ENCODE results near the gene AP4B1.
"Not testable (repeated sequence)": the region's sequence is repeated elsewhere in the genome, so short reads cannot be mapped to it uniquely, and the experiment has no call there.

Gene AP4B1

GRCh38 chr1:113855630-113856400 lies 48.8 kb downstream of the AP4B1 start:
- no peak for DNase-seq

GRCh38 chr1:113854234-113854633 lies 50.4 kb downstream of the AP4B1 start:
- no peak for DNase-seq

- DNase-seq = not testable (repeated sequence)
These were observed 51.9 kb downstream of the AP4B1 start for GRCh38 chr1:113852694-113853093.

- no peak for DNase-seq
These were observed 54.3 kb downstream of the AP4B1 start for GRCh38 chr1:113850127-113850796.

- no peak for DNase-seq
These were observed 55.5 kb downstream of the AP4B1 start for GRCh38 chr1:113849072-113849471.

- no peak for DNase-seq
These were observed 58.1 kb downstream of the AP4B1 start for GRCh38 chr1:113846391-113847035.
